SU-DHL-6 (cell line): ENCODE measurements around the gene ZNF618.

ENCODE experiments used
- EZH2phosphoT487 ChIP-seq: fragments of 200-600 bp; sonication (generic), shearing (Covaris generic); conservative IDR thresholded peaks from 2 replicates; pipeline ENCODE4 v1.6.1; 2018; ENCODE audit warnings: mild to moderate bottlenecking, antibody characterized with exemption, low read length, moderate library complexity, mixed read lengths
- TF ChIP-seq, protein P1 (sequence below): fragments of 200-600 bp; sonication (generic); IDR thresholded peaks from one replicate; pipeline ENCODE4 v1.5.1; 2017; ENCODE audit warnings: antibody characterized with exemption, mild to moderate bottlenecking, low read length, moderate library complexity; ENCODE audit not compliant: insufficient read depth, poor library complexity, severe bottlenecking

DNA sequence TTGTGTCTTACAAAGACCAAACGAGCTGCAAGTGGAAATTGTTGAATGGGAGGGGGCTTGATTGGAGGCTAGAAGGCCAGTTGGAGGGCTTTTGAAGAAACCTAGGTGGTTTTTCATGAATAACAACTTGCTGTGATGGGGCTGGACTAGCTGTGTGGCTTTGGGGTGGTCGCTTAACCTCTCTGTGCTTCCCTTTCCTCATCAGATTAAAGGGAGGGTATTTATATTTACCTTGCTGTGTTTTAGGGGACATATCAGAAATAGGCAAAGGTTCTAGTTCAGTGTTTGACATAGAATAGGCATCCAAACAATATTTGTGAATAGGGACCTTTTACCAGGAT lies 74.9 kb downstream of the ZNF618 start:
- TF ChIP-seq, protein P1, sequence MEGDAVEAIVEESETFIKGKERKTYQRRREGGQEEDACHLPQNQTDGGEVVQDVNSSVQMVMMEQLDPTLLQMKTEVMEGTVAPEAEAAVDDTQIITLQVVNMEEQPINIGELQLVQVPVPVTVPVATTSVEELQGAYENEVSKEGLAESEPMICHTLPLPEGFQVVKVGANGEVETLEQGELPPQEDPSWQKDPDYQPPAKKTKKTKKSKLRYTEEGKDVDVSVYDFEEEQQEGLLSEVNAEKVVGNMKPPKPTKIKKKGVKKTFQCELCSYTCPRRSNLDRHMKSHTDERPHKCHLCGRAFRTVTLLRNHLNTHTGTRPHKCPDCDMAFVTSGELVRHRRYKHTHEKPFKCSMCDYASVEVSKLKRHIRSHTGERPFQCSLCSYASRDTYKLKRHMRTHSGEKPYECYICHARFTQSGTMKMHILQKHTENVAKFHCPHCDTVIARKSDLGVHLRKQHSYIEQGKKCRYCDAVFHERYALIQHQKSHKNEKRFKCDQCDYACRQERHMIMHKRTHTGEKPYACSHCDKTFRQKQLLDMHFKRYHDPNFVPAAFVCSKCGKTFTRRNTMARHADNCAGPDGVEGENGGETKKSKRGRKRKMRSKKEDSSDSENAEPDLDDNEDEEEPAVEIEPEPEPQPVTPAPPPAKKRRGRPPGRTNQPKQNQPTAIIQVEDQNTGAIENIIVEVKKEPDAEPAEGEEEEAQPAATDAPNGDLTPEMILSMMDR: no peak
- TF ChIP-seq EZH2phosphoT487: no peak
